Keratinocyte (primary cell): ENCODE measurements around the gene UTY. TPM values are rescaled to one million over a fixed set of nuclear protein-coding genes. Genes with fewer than 3 reads are reported as not detected.
"Not testable (repeated sequence)": the region's sequence is repeated elsewhere in the genome, so short reads cannot be mapped to it uniquely, and the experiment has no call there.

Source experiments
- DNase-seq: peaks from one replicate; pipeline ENCODE4 v3.0.0-alpha.2; 2011; ENCODE audit warnings: low read depth, missing footprints, low spot score
- FAIRE-seq: peaks from 2 replicates; lab custom pipeline; 2011; peaks lifted over from hg19 to GRCh38; lab: Jason Lieb, UNC
- H2AFZ ChIP-seq: 2 replicates; pipeline ENCODE4 v1.6.0; 2012; ENCODE audit warnings: low read length, control low read depth, inconsistent platforms; ENCODE audit not compliant: control insufficient read depth
- H3K27ac ChIP-seq: 2 replicates; pipeline ENCODE4 v1.5.1; 2011; ENCODE audit warnings: low read length; ENCODE audit not compliant: control insufficient read depth, insufficient read depth
- H3K27me3 ChIP-seq: 3 replicates; pipeline ENCODE4 v1.6.0; 2011; ENCODE audit warnings: low read length; ENCODE audit not compliant: control insufficient read depth, insufficient read depth; ENCODE audit errors: extremely low read depth
- H3K36me3 ChIP-seq, 2 experiments: 2 replicates in 1 of 2; 3 replicates in 1 of 2; pipeline ENCODE4 v1.5.1; 2011; ENCODE audit warnings: low read length in 2 of 2, mild to moderate bottlenecking in 1 of 2; ENCODE audit not compliant: control insufficient read depth in 2 of 2, insufficient read depth in 2 of 2; ENCODE audit errors: extremely low read depth in 1 of 2
- H3K4me1 ChIP-seq: 3 replicates; pipeline ENCODE4 v1.5.1; 2011; ENCODE audit warnings: low read length; ENCODE audit not compliant: control insufficient read depth, insufficient read depth; ENCODE audit errors: extremely low read depth
- H3K4me2 ChIP-seq: 3 replicates; pipeline ENCODE4 v1.6.0; 2011; ENCODE audit warnings: low read depth, low read length; ENCODE audit not compliant: control insufficient read depth, insufficient read depth; ENCODE audit errors: extremely low read depth
- H3K4me3 ChIP-seq, 3 experiments: fragments of 200-600 bp in 1 of 3; sonication (generic) in 1 of 3; 2 replicates in 2 of 3; 3 replicates in 1 of 3; pipeline ENCODE4 v1.5.1; 2011 to 2016; ENCODE audit warnings: low read length in 3 of 3, mild to moderate bottlenecking in 3 of 3, control low read depth in 2 of 3, inconsistent platforms in 1 of 3, low read depth in 1 of 3, mixed read lengths in 1 of 3, mixed run types in 1 of 3, moderate library complexity in 1 of 3; ENCODE audit not compliant: control insufficient read depth in 2 of 3, insufficient read depth in 2 of 3; ENCODE audit errors: extremely low read depth in 1 of 3
- H3K79me2 ChIP-seq: 2 replicates; pipeline ENCODE4 v1.6.0; 2012; ENCODE audit warnings: low read length; ENCODE audit not compliant: control insufficient read depth, insufficient read depth
- H3K9ac ChIP-seq: 3 replicates; pipeline ENCODE4 v1.6.0; 2011; ENCODE audit warnings: low read length; ENCODE audit not compliant: control insufficient read depth, insufficient read depth; ENCODE audit errors: extremely low read depth
- H3K9me1 ChIP-seq: 3 replicates; pipeline ENCODE4 v1.6.0; 2011; ENCODE audit warnings: low read length; ENCODE audit not compliant: control insufficient read depth, insufficient read depth; ENCODE audit errors: extremely low read depth
- H3K9me3 ChIP-seq: 2 replicates; pipeline ENCODE4 v1.5.1; 2012; ENCODE audit warnings: low read depth, low read length; ENCODE audit not compliant: control insufficient read depth
- H4K20me1 ChIP-seq: 3 replicates; pipeline ENCODE4 v1.6.0; 2011; ENCODE audit warnings: low read length; ENCODE audit not compliant: control insufficient read depth, insufficient read depth; ENCODE audit errors: extremely low read depth
- EZH2 ChIP-seq: IDR thresholded peaks from one replicate; pipeline ENCODE4 v1.6.1; 2012; ENCODE audit warnings: inconsistent platforms, mild to moderate bottlenecking, low read length, moderate library complexity
- dilution Hi-C: fragments of 300-500 bp; cut with MboI; formaldehyde crosslinking; loops from one replicate; pipeline ENCODE4 v1.7.0; 2020; ENCODE audit warnings: low sequenced_read_pairs; ENCODE audit not compliant: extremely low pct_ligation_motif_present
- polyA plus RNA-seq, 5 experiments: library from polyadenylated mRNA; depleted of rRNA in 3 of 5; stranded (reverse) in 3 of 5; stranded (forward) in 1 of 5; unstranded in 1 of 5; fragments of >200 nt; gene quantifications; 1 replicate in 1 of 5; 2 replicates in 3 of 5; 3 replicates in 1 of 5; pipeline versions ENCODE4 v1.2.1 to v1.2.3, GENCODE V29; 2011 to 2012; ENCODE audit warnings: missing spikeins in 2 of 5, low read depth in 1 of 5, low replicate concordance in 1 of 5
- TF ChIP-seq, protein P1 (sequence below), 3 experiments: IDR thresholded peaks in 1 of 3; conservative IDR thresholded peaks in 1 of 3; optimal IDR thresholded peaks in 1 of 3; 2 replicates in 2 of 3; 3 replicates in 1 of 3; pipeline versions ENCODE3 to v1.5.1; 2011; ENCODE audit warnings: low read length in 3 of 3, mild to moderate bottlenecking in 3 of 3, moderate library complexity in 2 of 3, control low read depth in 1 of 3, inconsistent platforms in 1 of 3; ENCODE audit not compliant: insufficient read depth in 2 of 3; ENCODE audit errors: extremely low read depth in 1 of 3

UTY gene
- polyA plus RNA-seq, 1 donor (not counting 4 experiments of a cell fraction or from before 2014, with no cell fraction given) = not detected

DNA sequence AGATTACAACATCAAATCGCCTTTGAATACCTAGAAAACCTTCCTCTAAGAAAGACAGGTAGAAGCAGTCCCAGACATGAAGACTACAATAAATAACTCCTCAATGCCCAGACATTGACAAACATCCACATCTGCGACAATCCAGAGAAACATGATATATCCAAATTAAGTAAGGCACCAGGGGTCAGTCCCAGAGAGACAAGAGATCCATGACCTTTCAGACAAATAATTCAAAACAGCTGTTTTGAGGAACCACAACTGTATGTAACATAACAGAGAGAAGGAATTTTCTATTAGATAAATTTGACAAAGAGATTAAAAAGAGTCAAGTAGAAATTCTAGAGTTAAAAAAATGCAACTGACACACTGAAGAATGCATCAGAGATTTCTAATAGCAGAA, 200.3 kb downstream of the UTY start:
- no peaks in the 10 kb centered on the region for H3K79me2 ChIP-seq
- H4K20me1 ChIP-seq = no peaks in the 10 kb centered on the region
- no peak for DNase-seq
- no peak overlapping the region for H3K9ac ChIP-seq
- TF ChIP-seq, protein P1, sequence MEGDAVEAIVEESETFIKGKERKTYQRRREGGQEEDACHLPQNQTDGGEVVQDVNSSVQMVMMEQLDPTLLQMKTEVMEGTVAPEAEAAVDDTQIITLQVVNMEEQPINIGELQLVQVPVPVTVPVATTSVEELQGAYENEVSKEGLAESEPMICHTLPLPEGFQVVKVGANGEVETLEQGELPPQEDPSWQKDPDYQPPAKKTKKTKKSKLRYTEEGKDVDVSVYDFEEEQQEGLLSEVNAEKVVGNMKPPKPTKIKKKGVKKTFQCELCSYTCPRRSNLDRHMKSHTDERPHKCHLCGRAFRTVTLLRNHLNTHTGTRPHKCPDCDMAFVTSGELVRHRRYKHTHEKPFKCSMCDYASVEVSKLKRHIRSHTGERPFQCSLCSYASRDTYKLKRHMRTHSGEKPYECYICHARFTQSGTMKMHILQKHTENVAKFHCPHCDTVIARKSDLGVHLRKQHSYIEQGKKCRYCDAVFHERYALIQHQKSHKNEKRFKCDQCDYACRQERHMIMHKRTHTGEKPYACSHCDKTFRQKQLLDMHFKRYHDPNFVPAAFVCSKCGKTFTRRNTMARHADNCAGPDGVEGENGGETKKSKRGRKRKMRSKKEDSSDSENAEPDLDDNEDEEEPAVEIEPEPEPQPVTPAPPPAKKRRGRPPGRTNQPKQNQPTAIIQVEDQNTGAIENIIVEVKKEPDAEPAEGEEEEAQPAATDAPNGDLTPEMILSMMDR (optimal IDR thresholded peaks at IDR 0.05 in 1 of 3, IDR thresholded peaks at IDR 0.05 in 1 of 3, conservative IDR thresholded peaks at IDR 0.05 in 1 of 3; ENCODE audit: extremely low read depth in 1 of 3, insufficient read depth in 2 of 3, low read length in 3 of 3) = no peak
- no peak for TF ChIP-seq EZH2
- no peak overlapping the region for H3K4me2 ChIP-seq
- FAIRE-seq = no peak
- dilution Hi-C loops = no loop called here
- no peaks in the 10 kb centered on the region for H3K9me3 ChIP-seq
- no peaks in the 10 kb centered on the region for H3K4me1 ChIP-seq
- no peak overlapping the region for H3K27ac ChIP-seq
- H3K4me3 ChIP-seq = no peak overlapping the region
- H3K27me3 ChIP-seq = no peaks in the 10 kb centered on the region
- H3K9me1 ChIP-seq = no peaks in the 10 kb centered on the region
- H2AFZ ChIP-seq = no peak overlapping the region
- H3K36me3 ChIP-seq = no peaks in the 10 kb centered on the region

DNA sequence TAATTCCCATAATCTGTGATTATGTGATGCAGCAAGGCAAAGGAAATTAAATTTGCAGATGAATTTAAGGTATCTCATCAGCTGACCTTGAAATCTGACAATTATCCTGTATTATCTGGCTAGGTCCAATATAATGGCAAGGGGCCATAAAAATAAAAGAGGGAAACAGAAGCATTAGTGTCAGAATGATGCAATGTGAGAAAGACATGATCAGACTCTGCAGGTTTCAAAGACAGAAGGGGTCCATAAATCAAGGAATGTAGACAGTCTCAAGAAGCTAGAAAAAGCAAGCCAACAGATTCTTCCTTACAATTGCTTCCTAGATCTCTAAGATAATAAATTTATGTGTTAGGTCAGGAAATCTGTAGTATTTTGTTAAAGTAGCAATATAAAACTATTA, 208.1 kb downstream of the UTY start:
- H3K9me1 ChIP-seq = no peaks in the 10 kb centered on the region
- DNase-seq (no peak), FAIRE-seq (no peak)
- no peak overlapping the region for H3K9ac ChIP-seq
- H3K4me1 ChIP-seq = no peaks in the 10 kb centered on the region
- dilution Hi-C loops = no loop called here
- H3K4me3 ChIP-seq = no peak overlapping the region
- no peaks in the 10 kb centered on the region for H3K79me2 ChIP-seq
- H3K4me2 ChIP-seq = no peak overlapping the region
- TF ChIP-seq EZH2 = no peak
- TF ChIP-seq, protein P1 (optimal IDR thresholded peaks at IDR 0.05 in 1 of 3, IDR thresholded peaks at IDR 0.05 in 1 of 3, conservative IDR thresholded peaks at IDR 0.05 in 1 of 3; ENCODE audit: extremely low read depth in 1 of 3, insufficient read depth in 2 of 3, low read length in 3 of 3) = no peak
- H3K27ac ChIP-seq = no peak overlapping the region
- H4K20me1 ChIP-seq = no peaks in the 10 kb centered on the region
- H3K9me3 ChIP-seq = no peaks in the 10 kb centered on the region
- H2AFZ ChIP-seq = no peak overlapping the region
- H3K36me3 ChIP-seq = no peaks in the 10 kb centered on the region
- no peaks in the 10 kb centered on the region for H3K27me3 ChIP-seq

DNA sequence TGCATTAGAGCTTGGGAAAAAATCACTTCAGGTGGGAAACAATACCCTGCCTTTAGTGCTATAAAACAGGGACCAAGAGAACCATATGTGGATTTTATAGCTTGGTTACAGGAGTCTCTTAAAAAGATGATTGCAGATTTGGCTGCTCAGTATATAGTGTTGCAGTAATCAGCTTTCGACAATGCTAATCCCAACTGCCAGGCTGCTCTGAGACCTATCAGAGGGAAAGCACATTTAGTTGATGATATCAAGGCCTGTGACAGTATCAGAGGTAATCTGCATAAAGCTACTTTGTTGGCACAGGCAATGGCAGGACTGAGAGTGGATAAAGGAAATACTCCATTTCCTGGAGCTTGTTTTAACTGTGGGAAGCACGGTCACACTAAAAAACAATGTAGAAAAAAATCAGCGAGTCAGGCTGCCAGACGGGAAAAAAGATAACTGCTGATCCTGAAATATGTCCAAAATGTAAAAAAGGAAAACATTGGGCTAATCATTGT, 225.8 kb downstream of the UTY start:
- not testable (repeated sequence) for DNase-seq

More for the DNA sequence above, 225.8 kb downstream of the UTY start:
- H2AFZ ChIP-seq, H3K36me3 ChIP-seq, H3K9ac ChIP-seq, H3K27ac ChIP-seq, H3K79me2 ChIP-seq, H3K9me1 ChIP-seq, H3K9me3 ChIP-seq, H3K4me1 ChIP-seq, H3K27me3 ChIP-seq, H3K4me2 ChIP-seq, FAIRE-seq, H3K4me3 ChIP-seq, dilution Hi-C loops, H4K20me1 ChIP-seq: not testable (repeated sequence)
